Neutrophil (primary cell): Measurements from ENCODE around the gene AP4M1.

Experiments used
- H3K27ac ChIP-seq: fragments of 200-600 bp; sonication (generic); 2 replicates; pipeline ENCODE4 v1.5.1; 2016; ENCODE audit warnings: mild to moderate bottlenecking, moderate library complexity
- H3K27me3 ChIP-seq: fragments of 200-600 bp; sonication (generic); 2 replicates; pipeline ENCODE4 v1.6.0; 2016; ENCODE audit warnings: mild to moderate bottlenecking
- H3K36me3 ChIP-seq: fragments of 200-600 bp; sonication (generic); 2 replicates; pipeline ENCODE4 v1.5.1; 2017
- H3K4me1 ChIP-seq, 2 experiments: fragments of 200-600 bp in 1 of 2; sonication (generic) in 1 of 2; 1 replicate in 1 of 2; 2 replicates in 1 of 2; pipeline versions ENCODE4 v1.5.1 to v1.6.1; 2013 to 2016; ENCODE audit warnings: low read depth in 1 of 2, low read length in 1 of 2, mild to moderate bottlenecking in 1 of 2, moderate library complexity in 1 of 2; ENCODE audit not compliant: control insufficient read depth in 1 of 2, insufficient read depth in 1 of 2
- H3K4me3 ChIP-seq, 2 experiments: fragments of 200-600 bp in 1 of 2; sonication (generic) in 1 of 2; 1 replicate in 1 of 2; 2 replicates in 1 of 2; pipeline ENCODE4 v1.5.1; 2013 to 2016; ENCODE audit warnings: low read depth in 1 of 2, low read length in 1 of 2, mild to moderate bottlenecking in 1 of 2, moderate library complexity in 1 of 2
- H3K9me3 ChIP-seq: fragments of 200-600 bp; sonication (generic); 2 replicates; pipeline ENCODE4 v1.5.1; 2016
- TF ChIP-seq, protein P1 (sequence below): fragments of 200-600 bp; sonication (generic); IDR thresholded peaks from 2 replicates; pipeline ENCODE4 v1.5.1; 2016; ENCODE audit warnings: antibody characterized with exemption

AP4M1 gene

DNA sequence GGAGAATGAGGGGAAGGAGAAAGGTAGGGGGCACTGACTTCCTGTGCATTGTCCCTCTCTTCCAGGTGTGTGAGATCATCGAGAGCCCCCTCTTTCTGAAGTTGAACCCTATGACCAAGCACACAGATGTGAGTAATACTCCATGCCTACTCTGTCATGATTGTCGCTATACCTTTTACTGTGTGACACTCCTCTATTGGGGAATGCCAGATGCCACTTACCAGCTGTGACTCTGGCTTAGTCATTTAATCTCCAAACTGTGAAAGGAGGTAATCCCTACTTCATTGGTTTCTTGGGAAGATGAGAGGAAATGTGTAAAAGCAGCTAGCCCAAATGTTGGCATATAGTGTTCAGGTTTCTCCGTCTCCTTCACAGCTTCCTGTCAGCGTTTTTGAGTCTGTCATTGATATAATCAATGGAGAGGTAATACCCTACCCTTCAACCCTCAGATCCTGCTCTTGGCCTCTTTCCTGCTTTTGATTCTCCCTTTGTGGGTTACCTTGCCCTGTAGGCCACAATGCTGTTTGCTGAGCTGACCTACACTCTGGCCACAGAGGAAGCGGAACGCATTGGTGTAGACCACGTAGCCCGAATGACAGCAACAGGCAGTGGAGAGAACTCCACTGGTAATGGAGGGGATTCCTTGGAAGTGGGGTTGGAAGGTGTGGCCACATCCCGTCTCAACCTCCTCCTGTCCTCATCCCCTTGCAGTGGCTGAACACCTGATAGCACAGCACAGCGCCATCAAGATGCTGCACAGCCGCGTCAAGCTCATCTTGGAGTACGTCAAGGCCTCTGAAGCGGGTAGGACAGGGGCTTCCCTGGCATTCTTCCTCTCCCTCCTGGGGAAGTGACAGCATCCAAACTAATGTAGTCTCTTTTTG, 10.7 kb upstream of the AP4M1 start:
- Histone ChIP-seq H3K9me3 (no peaks in the 10 kb centered on the region), H3K27me3 (no peaks in the 10 kb centered on the region), H3K36me3 (peaks cover 52% of the 10 kb centered on the region), H3K4me1 (peaks cover 23 to 27% of the 10 kb centered on the region in 2 experiments), H3K4me3 (no peak overlapping the region), H3K27ac (no peak overlapping the region)
- TF ChIP-seq, protein P1, sequence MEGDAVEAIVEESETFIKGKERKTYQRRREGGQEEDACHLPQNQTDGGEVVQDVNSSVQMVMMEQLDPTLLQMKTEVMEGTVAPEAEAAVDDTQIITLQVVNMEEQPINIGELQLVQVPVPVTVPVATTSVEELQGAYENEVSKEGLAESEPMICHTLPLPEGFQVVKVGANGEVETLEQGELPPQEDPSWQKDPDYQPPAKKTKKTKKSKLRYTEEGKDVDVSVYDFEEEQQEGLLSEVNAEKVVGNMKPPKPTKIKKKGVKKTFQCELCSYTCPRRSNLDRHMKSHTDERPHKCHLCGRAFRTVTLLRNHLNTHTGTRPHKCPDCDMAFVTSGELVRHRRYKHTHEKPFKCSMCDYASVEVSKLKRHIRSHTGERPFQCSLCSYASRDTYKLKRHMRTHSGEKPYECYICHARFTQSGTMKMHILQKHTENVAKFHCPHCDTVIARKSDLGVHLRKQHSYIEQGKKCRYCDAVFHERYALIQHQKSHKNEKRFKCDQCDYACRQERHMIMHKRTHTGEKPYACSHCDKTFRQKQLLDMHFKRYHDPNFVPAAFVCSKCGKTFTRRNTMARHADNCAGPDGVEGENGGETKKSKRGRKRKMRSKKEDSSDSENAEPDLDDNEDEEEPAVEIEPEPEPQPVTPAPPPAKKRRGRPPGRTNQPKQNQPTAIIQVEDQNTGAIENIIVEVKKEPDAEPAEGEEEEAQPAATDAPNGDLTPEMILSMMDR, result no peak

- TF ChIP-seq, protein P1, result no peak
- no peaks in the 10 kb centered on the region for H3K27me3 ChIP-seq
- H3K36me3 ChIP-seq, result peaks cover 61% of the 10 kb centered on the region
- H3K27ac ChIP-seq, result no peak overlapping the region
- H3K4me3 ChIP-seq, result no peak overlapping the region
- peaks cover 16 to 18% of the 10 kb centered on the region in 2 experiments for H3K4me1 ChIP-seq
- H3K9me3 ChIP-seq, result no peaks in the 10 kb centered on the region
These were observed 9.8 kb upstream of the AP4M1 start for GRCh38 chr7:100091411-100092181.

DNA sequence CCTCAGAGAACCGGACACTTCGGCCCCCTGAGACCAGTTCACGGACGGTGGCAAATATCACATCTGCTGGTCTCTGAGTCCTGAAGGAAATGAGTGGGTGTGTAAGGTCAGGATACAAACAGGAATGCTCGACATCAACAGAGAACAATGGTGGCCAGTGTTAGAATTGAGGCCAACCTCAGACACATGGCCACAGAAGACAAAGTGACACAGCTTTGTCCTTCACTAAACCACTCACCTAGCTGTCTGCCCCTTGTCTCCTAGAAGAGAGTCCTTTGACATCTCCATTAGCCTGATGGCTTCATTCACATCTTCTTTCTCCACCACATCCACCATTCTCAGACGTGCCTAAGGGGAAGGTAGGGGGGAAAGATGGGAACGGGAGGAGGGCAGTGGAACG, 8.4 kb upstream of the AP4M1 start:
- peaks cover 75% of the 10 kb centered on the region for H3K36me3 ChIP-seq
- peaks cover 12 to 15% of the 10 kb centered on the region in 2 experiments for H3K4me1 ChIP-seq
- no peaks in the 10 kb centered on the region for H3K9me3 ChIP-seq
- TF ChIP-seq, protein P1, result no peak
- H3K27ac ChIP-seq, result peak overlapping the region; percentile 2
- no peak overlapping the region for H3K4me3 ChIP-seq
- no peaks in the 10 kb centered on the region for H3K27me3 ChIP-seq

GRCh38 chr7:100093498-100093897, 7.9 kb upstream of the AP4M1 start:
- H3K27me3 ChIP-seq, result no peaks in the 10 kb centered on the region
- TF ChIP-seq, protein P1, result no peak
- peaks cover 8 to 11% of the 10 kb centered on the region in 2 experiments for H3K4me1 ChIP-seq
- peaks cover 79% of the 10 kb centered on the region for H3K36me3 ChIP-seq
- H3K4me3 ChIP-seq, result no peak overlapping the region
- no peaks in the 10 kb centered on the region for H3K9me3 ChIP-seq
- peak overlapping the region; percentile 13 for H3K27ac ChIP-seq

GRCh38 chr7:100093925-100094486, 7.4 kb upstream of the AP4M1 start:
- Histone ChIP-seq H3K4me3 (no peak overlapping the region), H3K27ac (peak overlapping the region; percentile 13), H3K4me1 (peaks cover 6 to 9% of the 10 kb centered on the region in 2 experiments), H3K9me3 (no peaks in the 10 kb centered on the region), H3K27me3 (no peaks in the 10 kb centered on the region), H3K36me3 (peaks cover 79% of the 10 kb centered on the region)
- TF ChIP-seq, protein P1, result no peak
